K562 (cell line): ENCODE data around the gene SULT2A1. TPM values are rescaled to one million over a fixed set of nuclear protein-coding genes. Genes with fewer than 3 reads are reported as not detected.

Experiments
- CTCF ChIP-seq, 3 experiments: IDR thresholded peaks in 2 of 3; conservative IDR thresholded peaks in 1 of 3; 2 replicates each; pipeline ENCODE4 v1.5.1; 2011 to 2012; ENCODE audit warnings: low read length in 3 of 3, mild to moderate bottlenecking in 3 of 3, control low read depth in 2 of 3, improper control_type of control experiment in 1 of 3, inconsistent platforms in 1 of 3, low read depth in 1 of 3, mixed read lengths in 1 of 3, moderate library complexity in 1 of 3; ENCODE audit not compliant: insufficient read depth in 2 of 3
- HDGF ChIP-seq: fragments of 450-650 bp; IDR thresholded peaks from 2 replicates; pipeline ENCODE4 v1.6.1; 2016
- L3MBTL2 ChIP-seq: fragments of 450-650 bp; IDR thresholded peaks from 2 replicates; pipeline ENCODE4 v1.6.1; 2016; ENCODE audit warnings: mild to moderate bottlenecking, moderate library complexity
- LARP7 ChIP-seq: fragments of 450-650 bp; IDR thresholded peaks from 2 replicates; pipeline ENCODE4 v1.6.1; 2016
- MAFK ChIP-seq: IDR thresholded peaks from 2 replicates; pipeline ENCODE4 v1.6.1; 2011; ENCODE audit warnings: low read length, improper control_type of control experiment
- RNF2 ChIP-seq: sonication (generic); IDR thresholded peaks from 2 replicates; pipeline ENCODE4 v1.6.1; 2016
- SP2 ChIP-seq: IDR thresholded peaks from 2 replicates; pipeline ENCODE4 v1.6.1; 2011; ENCODE audit warnings: mild to moderate bottlenecking, low read depth, low read length, moderate library complexity; ENCODE audit not compliant: poor library complexity, severe bottlenecking; ENCODE audit errors: extremely low read depth
- SRF ChIP-seq, 2 experiments: fragments of 250-450, 450-650 bp in 1 of 2; sonication (Bioruptor Pico) in 1 of 2; sonication (generic) in 1 of 2; formaldehyde crosslinking; IDR thresholded peaks; 2 replicates each; pipeline versions ENCODE4 v1.5.0 to v1.5.1; 2020 to 2022; ENCODE audit warnings: mild to moderate bottlenecking in 1 of 2, missing genetic modification reagents in 1 of 2
- SRSF7 ChIP-seq: fragments of 200-400 bp; formaldehyde crosslinking; optimal IDR thresholded peaks from 2 replicates; pipeline ENCODE3; 2017; ENCODE audit warnings: mild to moderate bottlenecking, low read depth, low read length
- TAF15 ChIP-seq: fragments of 200-400 bp; formaldehyde crosslinking; IDR thresholded peaks from 2 replicates; pipeline ENCODE4 v1.6.1; 2017; ENCODE audit warnings: mild to moderate bottlenecking, low read depth, low read length, moderate library complexity
- XRCC4 ChIP-seq: IDR thresholded peaks from one replicate; pipeline ENCODE4 v1.6.1; 2011; ENCODE audit not compliant: insufficient read depth, insufficient read length; ENCODE audit errors: extremely low read depth
- ZKSCAN8 ChIP-seq: fragments of 200-800 bp; sonication (Bioruptor generic); IDR thresholded peaks from 2 replicates; pipeline ENCODE4 v1.6.1; 2016; ENCODE audit warnings: missing genetic modification characterization, missing compliant biosample characterization
- ZNF23 ChIP-seq: fragments of 250-450 bp; sonication (Bioruptor Pico); IDR thresholded peaks from 2 replicates; pipeline ENCODE4 v1.4.0; 2020; ENCODE audit warnings: mild to moderate bottlenecking
- ZNF79 ChIP-seq: fragments of 250-450 bp; sonication (Bioruptor Pico); IDR thresholded peaks from 2 replicates; pipeline ENCODE4 v1.4.0; 2020; ENCODE audit warnings: low read depth, mild to moderate bottlenecking, moderate library complexity
- polyA plus RNA-seq, 8 experiments: library from polyadenylated mRNA; depleted of rRNA in 4 of 8; stranded (reverse) in 5 of 8; unstranded in 3 of 8; fragments of >200 nt; fragmentation: Nextera tagmentation in 2 of 8; fragmentation: Illumina TruSeq in 1 of 8; extraction: Ambion mirVana in 2 of 8; extraction: Trizol in 1 of 8; gene quantifications; 2 replicates each; pipeline versions ENCODE4 v1.2.1 to v1.2.3, GENCODE V29; 2011 to 2014; ENCODE audit warnings: inconsistent platforms in 1 of 8, missing spikeins in 1 of 8
- total RNA-seq, 7 experiments: library from RNA; depleted of rRNA in 6 of 7; stranded (reverse); fragments of >200 nt in 6 of 7; fragmentation: Illumina TruSeq in 2 of 7; extraction: Trizol in 2 of 7; gene quantifications; 2 replicates each; pipeline versions ENCODE4 v1.2.1 to v1.2.3, GENCODE V29; 2011 to 2021; ENCODE audit warnings: low replicate concordance in 1 of 7
- TF ChIP-seq, protein P1 (sequence below), 2 experiments: fragments of 450-650 bp in 1 of 2; sonication (generic) in 1 of 2; formaldehyde crosslinking in 1 of 2; IDR thresholded peaks in 1 of 2; conservative IDR thresholded peaks in 1 of 2; 2 replicates each; pipeline versions ENCODE4 v1.6.1 to v1.8.1; 2016 to 2023; ENCODE audit warnings: mild to moderate bottlenecking in 2 of 2, moderate library complexity in 2 of 2, inconsistent platforms in 1 of 2, missing genetic modification reagents in 1 of 2
- TF ChIP-seq, protein P2 (sequence below): fragments of 250-450 bp; sonication (Bioruptor Pico); IDR thresholded peaks from 2 replicates; pipeline ENCODE4 v1.8.0; 2021; ENCODE audit warnings: mild to moderate bottlenecking, moderate library complexity
- TF ChIP-seq, protein P3 (sequence below): fragments of 450-650 bp; IDR thresholded peaks from 2 replicates; pipeline ENCODE4 v1.6.1; 2014; ENCODE audit warnings: low read depth, mild to moderate bottlenecking, moderate library complexity, borderline replicate concordance
- TF ChIP-seq, protein P4 (sequence below): fragments of 450-650 bp; formaldehyde crosslinking; IDR thresholded peaks from 2 replicates; pipeline ENCODE4 v1.4.0; 2020; ENCODE audit warnings: mild to moderate bottlenecking, moderate library complexity
- TF ChIP-seq, protein P5 (sequence below): sonication (generic); formaldehyde crosslinking; IDR thresholded peaks from 2 replicates; pipeline ENCODE4 v1.5.0; 2020; ENCODE audit warnings: missing genetic modification reagents

The SULT2A1 gene
- total and polyA plus RNA-seq, 9 of the 15 experiments (the other 6 are each of a cell fraction or from before 2014, with no cell fraction given), result 0.03 to 0.25 (median 0.07) TPM; not detected in 4

DNA sequence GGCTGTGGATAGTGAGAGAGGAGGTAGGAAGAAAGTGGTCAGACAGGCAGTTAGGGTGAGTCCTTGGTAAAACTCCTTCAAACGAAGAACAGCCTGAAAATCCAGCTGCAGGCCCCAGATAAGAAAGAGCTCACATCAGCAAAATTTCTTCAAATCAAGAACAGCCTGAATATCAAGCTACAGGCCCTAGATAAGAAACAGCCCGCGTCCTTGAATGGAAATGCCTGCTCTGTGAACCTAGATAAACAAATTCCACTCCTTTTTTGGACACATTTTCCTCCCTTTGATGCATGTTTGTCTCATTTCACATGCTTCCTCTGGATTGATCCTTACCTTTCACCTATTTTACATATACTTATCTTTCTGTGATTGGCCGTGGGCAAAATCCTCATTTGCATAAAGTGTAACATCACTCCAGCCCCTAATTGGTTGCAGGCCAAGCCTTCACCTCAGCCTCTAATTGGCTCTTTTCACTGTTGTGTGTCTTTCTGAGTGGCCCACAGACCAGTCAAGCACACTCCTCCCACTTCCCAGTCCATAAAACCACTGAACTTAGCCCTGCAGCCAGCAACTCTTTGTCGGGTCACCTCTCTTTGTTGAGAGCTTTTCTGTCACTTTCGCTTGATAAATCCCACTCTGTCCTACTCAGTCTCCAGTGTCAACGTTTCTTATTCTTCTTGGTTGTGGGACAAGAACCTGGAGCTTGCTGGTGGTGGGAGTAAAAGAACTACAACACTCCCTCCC lies 6.0 kb upstream of the SULT2A1 start (continued):
- TF ChIP-seq SRSF7 (no peak), ZKSCAN8 (peak; percentile 93), ZNF79 (CRISPR knock-in tag) (no peak), L3MBTL2 (peak; percentile 58; the same call in 1 of the 2 replicates), MAFK (peak; percentile 99), CTCF (IDR thresholded peaks at IDR 0.05 in 2 of 3, conservative IDR thresholded peaks at IDR 0.05 in 1 of 3; ENCODE audit: insufficient read depth in 2 of 3, low read depth in 1 of 3, low read length in 3 of 3) (no peak), SRF (CRISPR knock-in tag; IDR thresholded peaks at IDR 0.05) (peak; percentile 93 to 99), TAF15 (no peak), ZNF23 (no peak), SP2 (peak; percentile 44), HDGF (no peak), XRCC4 (no peak), RNF2 (peak; percentile 81), LARP7 (no peak)
- TF ChIP-seq, protein P1, sequence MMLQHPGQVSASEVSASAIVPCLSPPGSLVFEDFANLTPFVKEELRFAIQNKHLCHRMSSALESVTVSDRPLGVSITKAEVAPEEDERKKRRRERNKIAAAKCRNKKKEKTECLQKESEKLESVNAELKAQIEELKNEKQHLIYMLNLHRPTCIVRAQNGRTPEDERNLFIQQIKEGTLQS (IDR thresholded peaks at IDR 0.05), result peak; percentile 69
- TF ChIP-seq, protein P1 (CRISPR knock-in tag; conservative IDR thresholded peaks at IDR 0.05), result peak; percentile 64
- TF ChIP-seq, protein P2, sequence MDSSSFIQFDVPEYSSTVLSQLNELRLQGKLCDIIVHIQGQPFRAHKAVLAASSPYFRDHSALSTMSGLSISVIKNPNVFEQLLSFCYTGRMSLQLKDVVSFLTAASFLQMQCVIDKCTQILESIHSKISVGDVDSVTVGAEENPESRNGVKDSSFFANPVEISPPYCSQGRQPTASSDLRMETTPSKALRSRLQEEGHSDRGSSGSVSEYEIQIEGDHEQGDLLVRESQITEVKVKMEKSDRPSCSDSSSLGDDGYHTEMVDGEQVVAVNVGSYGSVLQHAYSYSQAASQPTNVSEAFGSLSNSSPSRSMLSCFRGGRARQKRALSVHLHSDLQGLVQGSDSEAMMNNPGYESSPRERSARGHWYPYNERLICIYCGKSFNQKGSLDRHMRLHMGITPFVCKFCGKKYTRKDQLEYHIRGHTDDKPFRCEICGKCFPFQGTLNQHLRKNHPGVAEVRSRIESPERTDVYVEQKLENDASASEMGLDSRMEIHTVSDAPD, result no peak
- TF ChIP-seq, protein P3, sequence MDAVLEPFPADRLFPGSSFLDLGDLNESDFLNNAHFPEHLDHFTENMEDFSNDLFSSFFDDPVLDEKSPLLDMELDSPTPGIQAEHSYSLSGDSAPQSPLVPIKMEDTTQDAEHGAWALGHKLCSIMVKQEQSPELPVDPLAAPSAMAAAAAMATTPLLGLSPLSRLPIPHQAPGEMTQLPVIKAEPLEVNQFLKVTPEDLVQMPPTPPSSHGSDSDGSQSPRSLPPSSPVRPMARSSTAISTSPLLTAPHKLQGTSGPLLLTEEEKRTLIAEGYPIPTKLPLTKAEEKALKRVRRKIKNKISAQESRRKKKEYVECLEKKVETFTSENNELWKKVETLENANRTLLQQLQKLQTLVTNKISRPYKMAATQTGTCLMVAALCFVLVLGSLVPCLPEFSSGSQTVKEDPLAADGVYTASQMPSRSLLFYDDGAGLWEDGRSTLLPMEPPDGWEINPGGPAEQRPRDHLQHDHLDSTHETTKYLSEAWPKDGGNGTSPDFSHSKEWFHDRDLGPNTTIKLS, result peak; percentile 49; the same call in 1 of the 2 replicates
- TF ChIP-seq, protein P4, sequence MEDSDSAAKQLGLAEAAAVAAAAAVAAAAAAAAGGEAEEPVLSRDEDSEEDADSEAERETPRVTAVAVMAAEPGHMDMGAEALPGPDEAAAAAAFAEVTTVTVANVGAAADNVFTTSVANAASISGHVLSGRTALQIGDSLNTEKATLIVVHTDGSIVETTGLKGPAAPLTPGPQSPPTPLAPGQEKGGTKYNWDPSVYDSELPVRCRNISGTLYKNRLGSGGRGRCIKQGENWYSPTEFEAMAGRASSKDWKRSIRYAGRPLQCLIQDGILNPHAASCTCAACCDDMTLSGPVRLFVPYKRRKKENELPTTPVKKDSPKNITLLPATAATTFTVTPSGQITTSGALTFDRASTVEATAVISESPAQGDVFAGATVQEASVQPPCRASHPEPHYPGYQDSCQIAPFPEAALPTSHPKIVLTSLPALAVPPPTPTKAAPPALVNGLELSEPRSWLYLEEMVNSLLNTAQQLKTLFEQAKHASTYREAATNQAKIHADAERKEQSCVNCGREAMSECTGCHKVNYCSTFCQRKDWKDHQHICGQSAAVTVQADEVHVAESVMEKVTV (CRISPR knock-in tag), result no peak
- TF ChIP-seq, protein P5, sequence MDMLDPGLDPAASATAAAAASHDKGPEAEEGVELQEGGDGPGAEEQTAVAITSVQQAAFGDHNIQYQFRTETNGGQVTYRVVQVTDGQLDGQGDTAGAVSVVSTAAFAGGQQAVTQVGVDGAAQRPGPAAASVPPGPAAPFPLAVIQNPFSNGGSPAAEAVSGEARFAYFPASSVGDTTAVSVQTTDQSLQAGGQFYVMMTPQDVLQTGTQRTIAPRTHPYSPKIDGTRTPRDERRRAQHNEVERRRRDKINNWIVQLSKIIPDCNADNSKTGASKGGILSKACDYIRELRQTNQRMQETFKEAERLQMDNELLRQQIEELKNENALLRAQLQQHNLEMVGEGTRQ (CRISPR knock-in tag), result no peak
